Activated T-helper 1 cell treated with anti-CD3 and anti-CD28 coated beads, Interleukin-12 subunit alpha, Interleukin-12 subunit beta, Interleukin-2, Interleukin-4 antibody, amounts not matched to agents 30 ng/mL and 10 ng/mL and 1 ng/mL, durations not matched to agents 14 hours and 24 hours and 36 hours (primary cell): Measurements from ENCODE around the gene C2orf81. TPM values are rescaled to one million over a fixed set of nuclear protein-coding genes. Genes with fewer than 3 reads are reported as not detected.
"Not testable (repeated sequence)": the region's sequence is repeated elsewhere in the genome, so short reads cannot be mapped to it uniquely, and the experiment has no call there.

ENCODE experiments used
- DNase-seq: peaks from one replicate; pipeline ENCODE4 v3.0.0; 2021; ENCODE audit warnings: low spot score
- H3K27ac Mint-ChIP-seq: one replicate; pipeline ENCODE4 v1.8.0; 2021; ENCODE audit warnings: mild to moderate bottlenecking, mixed read lengths
- H3K27me3 Mint-ChIP-seq: one replicate; pipeline ENCODE4 v1.8.0; 2022; ENCODE audit warnings: mild to moderate bottlenecking, moderate library complexity, mixed read lengths; ENCODE audit not compliant: insufficient read depth
- H3K36me3 Mint-ChIP-seq: one replicate; pipeline ENCODE4 v1.8.0; 2021; ENCODE audit warnings: low read depth, mixed read lengths
- H3K4me1 Mint-ChIP-seq: one replicate; pipeline ENCODE4 v1.8.0; 2021; ENCODE audit warnings: low read depth, mixed read lengths
- H3K4me3 Mint-ChIP-seq: one replicate; pipeline ENCODE4 v1.8.0; 2021; ENCODE audit warnings: mild to moderate bottlenecking, moderate library complexity, mixed read lengths
- H3K9me3 Mint-ChIP-seq: one replicate; pipeline ENCODE4 v1.8.0; 2021; ENCODE audit warnings: mixed read lengths
- intact Hi-C: fragments of 100-400 bp; cut with micrococcal nuclease; formaldehyde crosslinking; loops from one replicate; pipeline ENCODE4 v1.15.1; 2024
- total RNA-seq: library from RNA; stranded (reverse); gene quantifications from 2 replicates; pipeline ENCODE4 v1.2.3, GENCODE V29; 2022

C2orf81 gene
- total RNA-seq = 1.9 and 2.4 TPM in 2 replicates

- Mint-ChIP-seq H3K4me3 (peak within 1 kb of the TSS; percentile 98), H3K4me1 (peaks cover 35% of the 10 kb centered on the region), H3K27me3 (no peaks in the 10 kb centered on the region), H3K9me3 (no peaks in the 10 kb centered on the region), H3K36me3 (peaks cover 17% of the 10 kb centered on the region), H3K27ac (peak within 1 kb of the TSS; percentile 99)
- intact Hi-C loops = loop anchor here (1.0 to 10.0 kb wide), 7 partner anchors 19 to 233 kb away; partner anchors contain the start of genes AUP1, HTRA2, INO80B and SEMA4F
- DNase-seq = peak; percentile 95
These were observed at the start of gene C2orf81, which contains the start of gene WDR54 for GRCh38 chr2:74421221-74421870. TSS of gene C2orf81 (minus strand) at chr2:74421619. CDS start at chr2:74421560, 59 bp downstream. TSS of gene WDR54 (plus strand) at chr2:74421730. CDS start at chr2:74422154, 424 bp downstream.

- intact Hi-C loops, H3K27me3 Mint-ChIP-seq, H3K9me3 Mint-ChIP-seq, DNase-seq: not testable (repeated sequence)
- peak overlapping the region; percentile 83 for H3K27ac Mint-ChIP-seq
- H3K4me1 Mint-ChIP-seq = peaks cover 26% of the 10 kb centered on the region
- H3K4me3 Mint-ChIP-seq = peak overlapping the region; percentile 79
- H3K36me3 Mint-ChIP-seq = peaks cover 28% of the 10 kb centered on the region
These were observed 49.3 kb upstream of the C2orf81 start for GRCh38 chr2:74470742-74471141.

GRCh38 chr2:74464406-74464805 is 43.0 kb upstream of the C2orf81 start:
- peaks cover 26% of the 10 kb centered on the region for H3K4me1 Mint-ChIP-seq
- H3K4me3 Mint-ChIP-seq = peak overlapping the region; percentile 96
- no peaks in the 10 kb centered on the region for H3K27me3 Mint-ChIP-seq
- no peak for DNase-seq
- H3K36me3 Mint-ChIP-seq = peaks cover 9% of the 10 kb centered on the region
- H3K9me3 Mint-ChIP-seq = no peaks in the 10 kb centered on the region
- intact Hi-C loops = loop anchor here (1.0 kb wide), 1 partner anchor 8 kb away; the partner anchor contains the start of gene MRPL53
- peak overlapping the region; percentile 68 for H3K27ac Mint-ChIP-seq

GRCh38 chr2:74462786-74463105 is 41.3 kb upstream of the C2orf81 start:
- Mint-ChIP-seq H3K4me1 (peaks cover 33% of the 10 kb centered on the region), H3K36me3 (peaks cover 9% of the 10 kb centered on the region), H3K27ac (no peak overlapping the region), H3K9me3 (no peaks in the 10 kb centered on the region), H3K4me3 (peak overlapping the region; percentile 70), H3K27me3 (no peaks in the 10 kb centered on the region)
- DNase-seq = no peak
- intact Hi-C loops = no loop called here

- DNase-seq = no peak
- Mint-ChIP-seq H3K36me3 (peaks cover 12% of the 10 kb centered on the region), H3K9me3 (no peaks in the 10 kb centered on the region), H3K27me3 (no peaks in the 10 kb centered on the region), H3K4me1 (peaks cover 35% of the 10 kb centered on the region), H3K4me3 (peak overlapping the region; percentile 70), H3K27ac (no peak overlapping the region)
- intact Hi-C loops = no loop called here
These were observed 40.8 kb upstream of the C2orf81 start for GRCh38 chr2:74462054-74462785.

GRCh38 chr2:74461187-74462053 is 40.0 kb upstream of the C2orf81 start:
- DNase-seq = no peak
- intact Hi-C loops = no loop called here
- Mint-ChIP-seq H3K27me3 (no peaks in the 10 kb centered on the region), H3K4me1 (peaks cover 43% of the 10 kb centered on the region), H3K9me3 (no peaks in the 10 kb centered on the region), H3K36me3 (peaks cover 18% of the 10 kb centered on the region), H3K27ac (peak overlapping the region; percentile 38), H3K4me3 (no peak overlapping the region)

- H3K27ac Mint-ChIP-seq, DNase-seq, intact Hi-C loops, H3K27me3 Mint-ChIP-seq, H3K9me3 Mint-ChIP-seq: not testable (repeated sequence)
- peaks cover 50% of the 10 kb centered on the region for H3K4me1 Mint-ChIP-seq
- H3K4me3 Mint-ChIP-seq = peak overlapping the region; percentile 98
- H3K36me3 Mint-ChIP-seq = peaks cover 29% of the 10 kb centered on the region
These were observed 38.8 kb upstream of the C2orf81 start for GRCh38 chr2:74460187-74460586.

GRCh38 chr2:74459503-74460118 is 38.2 kb upstream of the C2orf81 start:
- intact Hi-C loops = loop anchor here (2.0 to 10.0 kb wide), 3 partner anchors 475 to 535 kb away; partner anchors contain the start of genes DGUOK, POLE4 and TET3
- H3K4me1 Mint-ChIP-seq = peaks cover 56% of the 10 kb centered on the region
- not testable (repeated sequence) for H3K27me3 Mint-ChIP-seq, DNase-seq, H3K9me3 Mint-ChIP-seq
- peaks cover 32% of the 10 kb centered on the region for H3K36me3 Mint-ChIP-seq
- H3K4me3 Mint-ChIP-seq = peak overlapping the region; percentile 98
- H3K27ac Mint-ChIP-seq = peak overlapping the region; percentile 81

GRCh38 chr2:74458938-74459363 is 37.5 kb upstream of the C2orf81 start:
- peaks cover 61% of the 10 kb centered on the region for H3K4me1 Mint-ChIP-seq
- no peaks in the 10 kb centered on the region for H3K9me3 Mint-ChIP-seq
- no peaks in the 10 kb centered on the region for H3K27me3 Mint-ChIP-seq
- peak overlapping the region; percentile 98 for H3K27ac Mint-ChIP-seq
- peaks cover 32% of the 10 kb centered on the region for H3K36me3 Mint-ChIP-seq
- DNase-seq = no peak
- peak overlapping the region; percentile 98 for H3K4me3 Mint-ChIP-seq
- intact Hi-C loops = loop anchor here (1.0 to 10.0 kb wide), 10 partner anchors 13 to 722 kb away; partner anchors contain the start of genes AUP1, C2orf81, DGUOK and HK2

GRCh38 chr2:74458132-74458937 is 36.9 kb upstream of the C2orf81 start, which contains the start of gene WBP1:
TSS of gene WBP1 (plus strand) at chr2:74458438. CDS start at chr2:74458603, 165 bp downstream.
- peak within 1 kb of the TSS; percentile 98 for H3K27ac Mint-ChIP-seq
- no peaks in the 10 kb centered on the region for H3K27me3 Mint-ChIP-seq
- H3K4me3 Mint-ChIP-seq = peak within 1 kb of the TSS; percentile 98
- DNase-seq = peak; percentile 99
- H3K4me1 Mint-ChIP-seq = peaks cover 61% of the 10 kb centered on the region
- H3K9me3 Mint-ChIP-seq = no peaks in the 10 kb centered on the region
- intact Hi-C loops = loop anchor here (1.0 to 10.0 kb wide), 10 partner anchors 14 to 721 kb away; partner anchors contain the start of genes AUP1, C2orf81, DGUOK and HK2
- peaks cover 32% of the 10 kb centered on the region for H3K36me3 Mint-ChIP-seq

GRCh38 chr2:74457549-74458131 is 36.2 kb upstream of the C2orf81 start:
- Mint-ChIP-seq H3K36me3 (peaks cover 30% of the 10 kb centered on the region), H3K27ac (peak overlapping the region; percentile 98), H3K9me3 (no peaks in the 10 kb centered on the region), H3K4me1 (peaks cover 62% of the 10 kb centered on the region), H3K27me3 (no peaks in the 10 kb centered on the region), H3K4me3 (peak overlapping the region; percentile 98)
- peak; percentile 73 for DNase-seq
- intact Hi-C loops = loop anchor here (1.0 to 10.0 kb wide), 10 partner anchors 15 to 720 kb away; partner anchors contain the start of genes AUP1, C2orf81, DGUOK and HK2
